HL-60 (cell line): ENCODE measurements around the gene PRKAR1B.

Experiments used
- CTCF ChIP-seq: IDR thresholded peaks from one replicate; pipeline ENCODE4 v1.5.1; 2011; ENCODE audit warnings: low read length, control low read depth, inconsistent platforms; ENCODE audit not compliant: insufficient read depth
- GABPA ChIP-seq: IDR thresholded peaks from 2 replicates; pipeline ENCODE4 v1.6.1; 2012; ENCODE audit warnings: low read depth
- REST ChIP-seq: IDR thresholded peaks from 2 replicates; pipeline ENCODE4 v1.6.1; 2012; ENCODE audit warnings: low read depth; ENCODE audit not compliant: insufficient replicate concordance

GRCh38 chr7:514242-514641 lies 212.8 kb downstream of the PRKAR1B start:
- TF ChIP-seq CTCF (no peak), GABPA (no peak), REST (no peak)
